Heart left ventricle (tissue), 13 donors: ENCODE data around the gene PRSS16.

Experiments used
- POLR2A ChIP-seq, 2 donors: fragments of 450-650 bp; IDR thresholded peaks; one replicate each; pipeline ENCODE4 v1.6.1; 2017; ENCODE audit warnings: antibody characterized with exemption in 2 of 2, mild to moderate bottlenecking in 2 of 2, moderate library complexity in 2 of 2
- TF ChIP-seq, protein P1 (sequence below), 12 donors: fragments of 200-600 bp; sonication (generic) in 4 of 12; IDR thresholded peaks; one replicate each; pipeline versions ENCODE4 v1.5.0 to v1.8.0; 2018 to 2022; ENCODE audit warnings: antibody characterized with exemption in 12 of 12, mild to moderate bottlenecking in 5 of 12
- donor health status: ischemic (EF 13 %, LVEDD 7.1; RV severe dilation, severe dysfunction).
- donor health status: DM: no; HTN: yes; CAD: no.
- donor health status: DM: no; HTN: no; CAD: no.
- donor health status: ischemic (EF 25% LVEDD 6.9; RV normal size, moderate dysfunction).
- donor health status: ischemic (EF 25% LVEDD 5.7; RV mildly dilated, moderate dysfunction).
- donor health status: ischemic (EF 35%, LVEDD 5.7; RV mildly dilated, moderate dysfunction).
- donor health status: nonischemic (EF 11% LVEDD 7.7; RV severe dilation, severe dysfunction).
- donor health status: DM: yes; HTN: yes; CAD: no.
- donor health status: PGD.
- donor health status: ischemic (EF 29% LVEDD 5.4; RV normal size, mild dysfunction).
- donor health status: nonischemic (EF 23%, LVEDD 6.1; RV moderate dilation, normal function).

DNA sequence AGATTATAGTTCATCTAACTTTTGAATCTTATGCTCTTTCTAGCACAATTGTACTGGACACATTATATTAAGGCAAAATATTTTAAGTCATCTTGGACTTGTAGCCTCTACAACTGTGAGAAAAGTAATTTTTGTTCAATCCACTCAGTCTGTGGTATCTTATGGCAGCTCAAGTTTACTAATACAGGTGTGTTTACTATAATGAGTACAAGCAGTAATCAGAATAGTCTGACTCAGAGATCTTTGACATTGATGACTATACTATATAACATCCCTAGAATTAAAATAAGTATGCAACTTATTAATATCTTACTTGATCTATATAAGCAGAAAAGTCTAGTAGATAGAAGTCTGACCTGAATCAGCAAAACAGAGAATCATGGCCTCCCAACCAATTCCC is 40.7 kb upstream of the PRSS16 start:
- TF ChIP-seq, protein P1, sequence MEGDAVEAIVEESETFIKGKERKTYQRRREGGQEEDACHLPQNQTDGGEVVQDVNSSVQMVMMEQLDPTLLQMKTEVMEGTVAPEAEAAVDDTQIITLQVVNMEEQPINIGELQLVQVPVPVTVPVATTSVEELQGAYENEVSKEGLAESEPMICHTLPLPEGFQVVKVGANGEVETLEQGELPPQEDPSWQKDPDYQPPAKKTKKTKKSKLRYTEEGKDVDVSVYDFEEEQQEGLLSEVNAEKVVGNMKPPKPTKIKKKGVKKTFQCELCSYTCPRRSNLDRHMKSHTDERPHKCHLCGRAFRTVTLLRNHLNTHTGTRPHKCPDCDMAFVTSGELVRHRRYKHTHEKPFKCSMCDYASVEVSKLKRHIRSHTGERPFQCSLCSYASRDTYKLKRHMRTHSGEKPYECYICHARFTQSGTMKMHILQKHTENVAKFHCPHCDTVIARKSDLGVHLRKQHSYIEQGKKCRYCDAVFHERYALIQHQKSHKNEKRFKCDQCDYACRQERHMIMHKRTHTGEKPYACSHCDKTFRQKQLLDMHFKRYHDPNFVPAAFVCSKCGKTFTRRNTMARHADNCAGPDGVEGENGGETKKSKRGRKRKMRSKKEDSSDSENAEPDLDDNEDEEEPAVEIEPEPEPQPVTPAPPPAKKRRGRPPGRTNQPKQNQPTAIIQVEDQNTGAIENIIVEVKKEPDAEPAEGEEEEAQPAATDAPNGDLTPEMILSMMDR (IDR thresholded peaks at IDR 0.05), result no peak
- no peak for TF ChIP-seq POLR2A (IDR thresholded peaks at IDR 0.05)
